ENCODE data around the gene IFTAP.

GRCh38 chr11:36702330-36703054 lies 108.2 kb downstream of the IFTAP start:
- TF ChIP-seq EP300 (IDR thresholded peaks at IDR 0.05), result no peak
- TF ChIP-seq POLR2A (IDR thresholded peaks at IDR 0.05), result no peak

Measured in ovary (tissue), 1 donor.